SU-DHL-6 (cell line): ENCODE data around the gene TLDC2.

Source experiments
- H2AFZ ChIP-seq: fragments of 200-600 bp; sonication (generic); 2 replicates; pipeline ENCODE4 v1.6.1; 2014; ENCODE audit warnings: low read depth, mild to moderate bottlenecking, moderate library complexity, mixed read lengths, antibody characterized with exemption, low read length; ENCODE audit not compliant: severe bottlenecking
- H3F3A ChIP-seq: fragments of 200-600 bp; shearing (Covaris generic); 2 replicates; pipeline ENCODE4 v1.6.0; 2016; ENCODE audit warnings: antibody characterized with exemption, mild to moderate bottlenecking; ENCODE audit not compliant: insufficient read depth
- H3K27ac ChIP-seq: fragments of 200-600 bp; sonication (generic); 2 replicates; pipeline ENCODE4 v1.5.1; 2016; ENCODE audit warnings: low read depth, mild to moderate bottlenecking, low read length, moderate library complexity, mixed read lengths
- H3K27me3 ChIP-seq: fragments of 200-600 bp; sonication (generic), shearing (Covaris generic); 2 replicates; pipeline ENCODE4 v1.6.0; 2014; ENCODE audit warnings: mild to moderate bottlenecking, low read length
- H3K36me3 ChIP-seq: fragments of 200-600 bp; sonication (generic); 2 replicates; pipeline ENCODE4 v1.6.1; 2014; ENCODE audit warnings: mild to moderate bottlenecking, low read length, mixed read lengths
- H3K4me2 ChIP-seq: fragments of 300-600, 200-600 bp; shearing (Covaris generic), sonication (generic); 2 replicates; pipeline ENCODE4 v1.6.0; 2014; ENCODE audit warnings: low read length, low read depth, mild to moderate bottlenecking; ENCODE audit not compliant: poor library complexity, severe bottlenecking
- H3K4me3 ChIP-seq: fragments of 200-600 bp; sonication (generic); 2 replicates; pipeline ENCODE4 v1.5.1; 2014; ENCODE audit warnings: antibody characterized with exemption, low read length, mild to moderate bottlenecking, mixed read lengths; ENCODE audit not compliant: insufficient read depth, poor library complexity, severe bottlenecking
- H3K79me2 ChIP-seq: fragments of 200-600 bp; sonication (generic); 2 replicates; pipeline ENCODE4 v1.6.1; 2014; ENCODE audit warnings: mild to moderate bottlenecking, low read length, moderate library complexity; ENCODE audit not compliant: insufficient read depth
- H3K9ac ChIP-seq: fragments of 200-600 bp; sonication (generic); 2 replicates; pipeline ENCODE4 v1.7.0; 2014; ENCODE audit warnings: mild to moderate bottlenecking, low read length
- H3K9me2 ChIP-seq: fragments of 200-600 bp; sonication (generic); replicated peaks from 2 replicates; pipeline ENCODE4 v1.6.1; 2014; ENCODE audit warnings: low read length; ENCODE audit not compliant: insufficient read depth
- H3K9me3 ChIP-seq: fragments of 200-600 bp; sonication (generic); 2 replicates; pipeline ENCODE4 v1.6.1; 2014; ENCODE audit warnings: low read length, mixed read lengths; ENCODE audit not compliant: insufficient read depth
- H4K20me1 ChIP-seq: fragments of 200-600 bp; sonication (generic); 2 replicates; pipeline ENCODE4 v1.6.1; 2014; ENCODE audit warnings: low read depth, mild to moderate bottlenecking, antibody characterized with exemption, low read length, moderate library complexity, mixed read lengths
- EZH2phosphoT487 ChIP-seq: fragments of 200-600 bp; sonication (generic), shearing (Covaris generic); conservative IDR thresholded peaks from 2 replicates; pipeline ENCODE4 v1.6.1; 2018; ENCODE audit warnings: mild to moderate bottlenecking, antibody characterized with exemption, low read length, moderate library complexity, mixed read lengths
- TF ChIP-seq, protein P1 (sequence below): fragments of 200-600 bp; sonication (generic); IDR thresholded peaks from one replicate; pipeline ENCODE4 v1.5.1; 2017; ENCODE audit warnings: antibody characterized with exemption, mild to moderate bottlenecking, low read length, moderate library complexity; ENCODE audit not compliant: insufficient read depth, poor library complexity, severe bottlenecking

Gene TLDC2

DNA sequence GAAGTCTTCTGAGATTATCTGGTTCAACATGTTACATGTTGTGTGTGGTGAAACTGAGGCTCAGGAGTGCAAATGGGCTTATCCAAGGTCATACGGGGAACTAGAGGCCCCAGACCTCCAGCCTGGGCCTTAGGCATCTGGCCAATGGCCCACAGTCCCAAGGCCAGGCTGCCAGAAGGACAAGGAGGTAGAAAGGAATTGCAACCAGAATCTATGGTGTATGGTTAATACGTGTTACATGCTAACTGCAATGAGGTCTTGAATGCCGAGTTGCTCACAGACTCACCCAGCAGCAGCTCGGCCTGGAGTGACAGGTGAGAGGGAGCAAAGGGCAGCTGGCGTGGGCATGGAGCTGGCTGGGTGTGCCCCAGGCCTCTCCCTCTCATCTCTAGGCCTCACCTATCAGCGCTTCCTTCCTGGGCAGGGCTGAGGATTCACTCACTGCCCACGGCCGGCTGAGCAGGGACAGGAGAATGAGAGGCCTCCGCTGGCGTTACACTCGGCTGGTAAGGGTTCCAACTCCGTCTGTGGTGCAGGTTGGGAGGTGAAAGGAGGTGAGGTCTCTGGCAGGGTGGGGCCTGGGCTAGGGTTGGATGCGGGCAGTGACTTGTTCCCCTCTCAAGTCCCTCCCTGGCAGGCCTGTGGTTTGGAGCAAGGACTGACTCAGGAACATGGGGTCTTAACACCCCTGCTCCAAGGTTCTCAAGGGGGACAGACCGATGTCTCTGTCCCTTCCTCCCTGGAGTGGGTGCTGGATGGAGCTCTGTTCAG, at the start of gene TLDC2:
TLDC2 (plus strand) TSS at position 437 of the 771 bp plus-strand sequence; CDS start at position 474, 37 bp downstream.
- Histone ChIP-seq H3K4me2 (no peak within 1 kb of the TSS), H2AFZ (no peak within 1 kb of the TSS), H3K36me3 (no peaks in the 10 kb centered on the region), H3F3A (no peaks in the 10 kb centered on the region), H4K20me1 (no peaks in the 10 kb centered on the region), H3K9me3 (no peaks in the 10 kb centered on the region), H3K27ac (no peak within 1 kb of the TSS), H3K9ac (no peak within 1 kb of the TSS), H3K79me2 (no peaks in the 10 kb centered on the region), H3K4me3 (no peak within 1 kb of the TSS), H3K9me2 (no peaks in the 10 kb centered on the region), H3K27me3 (no peaks in the 10 kb centered on the region)
- TF ChIP-seq, protein P1, sequence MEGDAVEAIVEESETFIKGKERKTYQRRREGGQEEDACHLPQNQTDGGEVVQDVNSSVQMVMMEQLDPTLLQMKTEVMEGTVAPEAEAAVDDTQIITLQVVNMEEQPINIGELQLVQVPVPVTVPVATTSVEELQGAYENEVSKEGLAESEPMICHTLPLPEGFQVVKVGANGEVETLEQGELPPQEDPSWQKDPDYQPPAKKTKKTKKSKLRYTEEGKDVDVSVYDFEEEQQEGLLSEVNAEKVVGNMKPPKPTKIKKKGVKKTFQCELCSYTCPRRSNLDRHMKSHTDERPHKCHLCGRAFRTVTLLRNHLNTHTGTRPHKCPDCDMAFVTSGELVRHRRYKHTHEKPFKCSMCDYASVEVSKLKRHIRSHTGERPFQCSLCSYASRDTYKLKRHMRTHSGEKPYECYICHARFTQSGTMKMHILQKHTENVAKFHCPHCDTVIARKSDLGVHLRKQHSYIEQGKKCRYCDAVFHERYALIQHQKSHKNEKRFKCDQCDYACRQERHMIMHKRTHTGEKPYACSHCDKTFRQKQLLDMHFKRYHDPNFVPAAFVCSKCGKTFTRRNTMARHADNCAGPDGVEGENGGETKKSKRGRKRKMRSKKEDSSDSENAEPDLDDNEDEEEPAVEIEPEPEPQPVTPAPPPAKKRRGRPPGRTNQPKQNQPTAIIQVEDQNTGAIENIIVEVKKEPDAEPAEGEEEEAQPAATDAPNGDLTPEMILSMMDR, result no peak
- no peak for TF ChIP-seq EZH2phosphoT487

DNA sequence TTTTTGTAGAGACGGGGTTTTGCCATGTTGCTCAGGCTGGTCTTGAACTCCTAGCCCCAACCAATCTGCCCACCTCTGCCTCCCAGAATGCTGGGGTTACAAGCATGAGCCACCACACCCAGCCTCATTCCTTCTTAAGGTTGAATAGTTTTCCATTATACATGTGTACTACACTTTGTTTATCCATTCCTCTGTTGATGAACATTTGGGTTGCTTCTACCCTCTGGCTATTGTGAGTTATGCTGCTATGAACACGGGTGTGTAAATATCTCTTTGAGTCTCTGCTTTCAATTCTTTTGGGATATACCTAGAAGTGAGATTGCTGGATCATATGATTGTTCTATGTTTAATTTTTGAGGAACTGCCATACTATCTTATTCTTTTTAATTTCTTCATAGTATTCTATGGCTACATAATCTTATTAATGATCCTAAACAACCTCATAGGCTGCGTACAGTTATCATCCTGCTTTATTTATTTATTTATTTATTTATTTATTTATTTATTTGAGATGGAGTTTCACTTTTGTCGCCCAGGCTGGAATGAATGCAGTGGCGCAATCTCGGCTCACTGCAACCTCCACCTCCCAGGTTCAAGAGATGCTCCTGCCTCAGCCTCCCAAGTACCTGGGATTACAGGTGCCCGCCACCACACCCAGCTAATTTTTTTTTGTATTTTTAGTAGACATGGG, 49.2 kb upstream of the TLDC2 start:
- Histone ChIP-seq H3K9me2 (no peaks in the 10 kb centered on the region), H3F3A (no peaks in the 10 kb centered on the region), H4K20me1 (no peaks in the 10 kb centered on the region), H3K36me3 (no peaks in the 10 kb centered on the region), H3K4me2 (no peak overlapping the region), H3K79me2 (peaks cover 4% of the 10 kb centered on the region; the same call in 1 of the 2 replicates), H3K27ac (no peak overlapping the region), H3K27me3 (no peaks in the 10 kb centered on the region), H3K9ac (no peak overlapping the region), H2AFZ (no peak overlapping the region), H3K4me3 (no peak overlapping the region), H3K9me3 (no peaks in the 10 kb centered on the region)
- TF ChIP-seq, protein P1, result no peak
- no peak for TF ChIP-seq EZH2phosphoT487

DNA sequence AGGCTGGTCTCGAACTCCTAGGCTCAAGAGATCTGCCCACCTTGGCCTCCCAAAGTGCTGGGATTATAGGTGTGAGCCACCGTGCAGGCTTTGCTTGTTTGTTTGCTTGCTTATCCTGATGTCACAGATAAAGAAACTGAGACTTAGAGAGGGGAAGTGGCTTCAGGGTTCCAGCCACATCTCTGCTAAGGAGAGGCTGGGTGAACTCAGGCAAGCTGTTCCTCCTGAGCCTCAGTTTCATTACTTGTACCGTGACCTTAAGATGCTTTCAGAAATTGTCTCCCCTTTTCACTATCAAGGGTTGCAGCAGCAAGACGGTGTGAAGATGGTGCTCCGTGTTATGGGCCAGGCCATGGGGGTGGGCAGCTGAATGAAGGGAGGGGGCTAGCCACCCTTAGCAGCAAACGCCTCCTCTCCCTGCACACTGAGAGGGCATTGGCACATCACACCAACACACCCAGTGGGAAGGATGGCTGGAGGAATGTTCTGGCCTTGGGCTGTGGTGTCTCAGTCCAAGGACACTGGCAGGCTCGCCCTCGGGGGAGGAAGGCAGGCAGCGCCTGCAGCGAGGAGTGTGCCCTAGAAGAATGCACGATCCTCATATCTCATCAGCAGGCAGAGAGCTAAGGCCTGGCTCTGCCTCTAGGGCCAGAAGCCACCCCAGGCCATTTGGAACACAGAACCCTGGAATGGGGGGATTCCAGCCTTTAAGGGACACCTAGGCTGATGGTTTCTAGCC, 48.2 kb upstream of the TLDC2 start:
- no peaks in the 10 kb centered on the region for H3K9me2 ChIP-seq
- H3K36me3 ChIP-seq, result no peaks in the 10 kb centered on the region
- no peaks in the 10 kb centered on the region for H4K20me1 ChIP-seq
- no peak overlapping the region for H3K27ac ChIP-seq
- no peak overlapping the region for H3K4me2 ChIP-seq
- H3F3A ChIP-seq, result no peaks in the 10 kb centered on the region
- H3K9me3 ChIP-seq, result no peaks in the 10 kb centered on the region
- no peak overlapping the region for H2AFZ ChIP-seq
- no peak overlapping the region for H3K9ac ChIP-seq
- TF ChIP-seq, protein P1, result no peak
- TF ChIP-seq EZH2phosphoT487, result no peak
- no peaks in the 10 kb centered on the region for H3K27me3 ChIP-seq
- H3K79me2 ChIP-seq, result peaks cover 6% of the 10 kb centered on the region; the same call in 1 of the 2 replicates
- H3K4me3 ChIP-seq, result no peak overlapping the region
